RWPE1 (cell line): Measurements from ENCODE around the gene OR7G3.

ENCODE experiments used
- CTCF ChIA-PET: fragments of 350-600 bp; sonication (Branson Sonifier 250); formaldehyde crosslinking; extraction: SDS; loops from one replicate; lab custom pipeline; 2021; lab: Yijun Ruan, JAX
- POLR2A ChIA-PET: fragments of 400-600 bp; formaldehyde crosslinking; extraction: SDS; loops from one replicate; lab custom pipeline; 2020; ENCODE audit warnings: antibody characterized with exemption; ENCODE audit not compliant: low non-redundant PET; lab: Yijun Ruan, JAX
- DNase-seq: peaks from one replicate; pipeline ENCODE4 v3.0.0; 2012; ENCODE audit warnings: low spot score
- H3K27ac ChIP-seq: fragments of 450-650 bp; 2 replicates; pipeline ENCODE4 v1.5.1; 2017
- TF ChIP-seq, protein P1 (sequence below): fragments of 450-650 bp; conservative IDR thresholded peaks from 2 replicates; pipeline ENCODE4 v1.5.1; 2017; ENCODE audit warnings: low read depth, mild to moderate bottlenecking

Gene OR7G3

DNA sequence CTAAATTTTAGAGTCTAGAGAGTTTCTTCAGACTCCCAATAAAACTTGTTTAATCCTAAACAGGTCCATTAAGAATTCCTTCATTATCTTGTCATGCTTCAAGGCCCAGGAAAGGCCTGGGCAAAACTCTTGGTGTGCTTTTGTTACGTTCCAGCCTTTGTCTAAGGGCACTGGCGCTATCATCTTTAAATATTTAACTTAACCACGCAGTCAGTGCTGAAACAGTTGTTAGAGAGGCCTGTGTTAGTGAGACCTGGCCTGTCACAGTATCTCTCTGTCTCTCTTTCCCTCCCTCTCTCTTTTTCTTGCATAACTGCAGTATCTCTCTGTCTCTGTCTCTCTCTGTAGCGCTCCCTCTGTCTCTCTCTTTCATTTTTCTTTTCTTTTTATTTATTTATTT lies 48.1 kb downstream of the OR7G3 start:
- DNase-seq = no peak
- no peak overlapping the region for H3K27ac ChIP-seq
- POLR2A ChIA-PET = no interaction called here
- CTCF ChIA-PET = no interaction called here
- TF ChIP-seq, protein P1, sequence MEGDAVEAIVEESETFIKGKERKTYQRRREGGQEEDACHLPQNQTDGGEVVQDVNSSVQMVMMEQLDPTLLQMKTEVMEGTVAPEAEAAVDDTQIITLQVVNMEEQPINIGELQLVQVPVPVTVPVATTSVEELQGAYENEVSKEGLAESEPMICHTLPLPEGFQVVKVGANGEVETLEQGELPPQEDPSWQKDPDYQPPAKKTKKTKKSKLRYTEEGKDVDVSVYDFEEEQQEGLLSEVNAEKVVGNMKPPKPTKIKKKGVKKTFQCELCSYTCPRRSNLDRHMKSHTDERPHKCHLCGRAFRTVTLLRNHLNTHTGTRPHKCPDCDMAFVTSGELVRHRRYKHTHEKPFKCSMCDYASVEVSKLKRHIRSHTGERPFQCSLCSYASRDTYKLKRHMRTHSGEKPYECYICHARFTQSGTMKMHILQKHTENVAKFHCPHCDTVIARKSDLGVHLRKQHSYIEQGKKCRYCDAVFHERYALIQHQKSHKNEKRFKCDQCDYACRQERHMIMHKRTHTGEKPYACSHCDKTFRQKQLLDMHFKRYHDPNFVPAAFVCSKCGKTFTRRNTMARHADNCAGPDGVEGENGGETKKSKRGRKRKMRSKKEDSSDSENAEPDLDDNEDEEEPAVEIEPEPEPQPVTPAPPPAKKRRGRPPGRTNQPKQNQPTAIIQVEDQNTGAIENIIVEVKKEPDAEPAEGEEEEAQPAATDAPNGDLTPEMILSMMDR = no peak

DNA sequence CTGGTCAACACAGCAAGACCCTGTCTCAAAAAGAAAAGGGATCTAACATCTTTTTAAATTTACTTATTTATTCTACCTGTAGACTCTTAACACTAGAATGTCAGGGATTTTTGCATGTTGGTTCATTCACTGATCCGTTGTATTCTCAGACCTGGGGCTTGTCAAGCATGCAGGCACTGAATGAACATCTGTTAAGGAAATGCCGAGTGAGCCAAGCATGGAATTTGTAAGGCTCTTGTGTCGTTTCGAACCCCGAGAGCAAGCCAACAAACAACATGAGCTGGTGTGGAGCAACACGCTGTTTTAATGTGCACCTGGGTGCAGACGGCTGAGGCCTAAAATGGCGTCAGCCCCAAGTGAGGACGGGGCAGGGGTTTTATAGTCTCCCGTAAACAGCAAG lies 49.8 kb downstream of the OR7G3 start:
- no peak for DNase-seq
- TF ChIP-seq, protein P1 = no peak
- ChIA-PET POLR2A (no interaction called here), CTCF (no interaction called here)
- no peak overlapping the region; the same call in 1 of the 2 replicates for H3K27ac ChIP-seq
